Naive thymus-derived CD4-positive, alpha-beta T cell (primary cell): Measurements from ENCODE around the gene LGALSL. TPM values are rescaled to one million over a fixed set of nuclear protein-coding genes. Genes with fewer than 3 reads are reported as not detected.

Experiments
- ATAC-seq: fragments of 150-1000 bp; cut with Tn5 transposase; 2 replicates; pipeline ENCODE4 v1.10.0; 2021; ENCODE audit warnings: mild to moderate bottlenecking, moderate library complexity
- CTCF ChIA-PET: fragments of 350-600 bp; sonication (Branson Sonifier 250); formaldehyde crosslinking; loops from one replicate; lab custom pipeline; 2021; ENCODE audit warnings: antibody characterized with exemption; lab: Charles Lee
- POLR2A ChIA-PET: fragments of 350-600 bp; sonication (Branson Sonifier 250); formaldehyde crosslinking; loops from one replicate; lab custom pipeline; 2021; ENCODE audit warnings: antibody characterized with exemption, inconsistent platforms; lab: Charles Lee
- DNase-seq, 9 donors: peaks; one replicate each; pipeline versions ENCODE4 v3.0.0 to v3.0.0-alpha.2; 2020 to 2022; ENCODE audit warnings: mixed read lengths in 1 of 9
- H3K27ac ChIP-seq: one replicate; pipeline ENCODE4 v1.7.0; 2013; ENCODE audit warnings: mild to moderate bottlenecking, low read depth, low read length, moderate library complexity
- H3K27me3 ChIP-seq, 2 donors: one replicate each; pipeline ENCODE4 v1.7.0; 2013; ENCODE audit warnings: low read length in 2 of 2, mild to moderate bottlenecking in 2 of 2, moderate library complexity in 2 of 2; ENCODE audit not compliant: control insufficient read depth in 2 of 2, insufficient read depth in 2 of 2
- H3K36me3 ChIP-seq, 3 experiments: 1 replicate in 2 of 3; 2 replicates in 1 of 3; pipeline ENCODE4 v1.7.0; 2013; ENCODE audit warnings: low read length in 3 of 3, mild to moderate bottlenecking in 3 of 3, moderate library complexity in 1 of 3; ENCODE audit not compliant: insufficient read depth in 3 of 3, control insufficient read depth in 2 of 3
- H3K4me1 ChIP-seq, 2 donors: one replicate each; pipeline ENCODE4 v1.7.0; 2013; ENCODE audit warnings: low read length in 2 of 2, mild to moderate bottlenecking in 2 of 2, moderate library complexity in 1 of 2; ENCODE audit not compliant: control insufficient read depth in 2 of 2, insufficient read depth in 2 of 2
- H3K4me3 ChIP-seq: 2 replicates; pipeline ENCODE4 v1.7.0; 2013; ENCODE audit warnings: mild to moderate bottlenecking, low read length
- H3K9me3 ChIP-seq, 3 experiments: 1 replicate in 2 of 3; 2 replicates in 1 of 3; pipeline ENCODE4 v1.7.0; 2013; ENCODE audit warnings: low read length in 3 of 3; ENCODE audit not compliant: control insufficient read depth in 2 of 3
- H3K27ac Mint-ChIP-seq, 9 donors: one replicate each; pipeline ENCODE4 v1.8.0; 2020 to 2022; ENCODE audit warnings: mixed read lengths in 9 of 9, mild to moderate bottlenecking in 8 of 9, moderate library complexity in 5 of 9, inconsistent platforms in 2 of 9
- H3K27me3 Mint-ChIP-seq, 5 donors: one replicate each; pipeline ENCODE4 v1.8.0; 2021 to 2022; ENCODE audit warnings: mixed read lengths in 5 of 5, mild to moderate bottlenecking in 1 of 5
- H3K36me3 Mint-ChIP-seq, 5 donors: one replicate each; pipeline ENCODE4 v1.8.0; 2020 to 2022; ENCODE audit warnings: mixed read lengths in 5 of 5, mild to moderate bottlenecking in 3 of 5, inconsistent platforms in 1 of 5
- H3K4me1 Mint-ChIP-seq, 7 donors: one replicate each; pipeline ENCODE4 v1.8.0; 2020 to 2022; ENCODE audit warnings: mixed read lengths in 7 of 7, mild to moderate bottlenecking in 3 of 7, inconsistent platforms in 1 of 7
- H3K4me3 Mint-ChIP-seq, 10 donors: one replicate each; pipeline ENCODE4 v1.8.0; 2020 to 2022; ENCODE audit warnings: mild to moderate bottlenecking in 10 of 10, mixed read lengths in 10 of 10, moderate library complexity in 6 of 10, inconsistent platforms in 2 of 10
- H3K9me3 Mint-ChIP-seq, 11 donors: one replicate each; pipeline ENCODE4 v1.8.0; 2020 to 2022; ENCODE audit warnings: mixed read lengths in 11 of 11, mild to moderate bottlenecking in 4 of 11, inconsistent platforms in 1 of 11, moderate library complexity in 1 of 11
- intact Hi-C, 2 donors: fragments of 100-400 bp; cut with micrococcal nuclease; formaldehyde crosslinking; loops; one replicate each; pipeline ENCODE4 v1.15.1; 2023
- polyA plus RNA-seq, 2 donors: library from polyadenylated mRNA; unstranded; fragments of 300-500 nt; fragmentation: Illumina TruSeq; gene quantifications; one replicate each; pipeline ENCODE4 v1.2.3, GENCODE V29; 2021
- total RNA-seq, 6 experiments: library from RNA in 5 of 6; stranded (reverse) in 5 of 6; gene quantifications; 1 replicate in 5 of 6; 2 replicates in 1 of 6; pipeline ENCODE4 v1.2.3 and lab custom pipeline; 2021 to 2026

The LGALSL gene
- total and polyA plus RNA-seq, 7 experiments from 2014 or later = 0.11 to 1.5 (median 0.41) TPM; not detected in 1

GRCh38 chr2:64460330-64460729 lies 6.4 kb downstream of the LGALSL start:
- intact Hi-C loops = no loop called here
- DNase-seq (no peak), ATAC-seq (no peak)
- no peaks in the 10 kb centered on the region for H3K36me3 Mint-ChIP-seq
- H3K27me3 ChIP-seq = no peaks in the 10 kb centered on the region
- H3K27ac Mint-ChIP-seq = no peak overlapping the region
- peaks cover 0 to 36% (median 0%) of the 10 kb centered on the region in 5 donors for H3K27me3 Mint-ChIP-seq
- H3K4me3 ChIP-seq = no peak overlapping the region
- H3K27ac ChIP-seq = no peak overlapping the region
- no peaks in the 10 kb centered on the region for H3K9me3 ChIP-seq
- H3K36me3 ChIP-seq = no peaks in the 10 kb centered on the region
- no peak overlapping the region for H3K4me3 Mint-ChIP-seq
- POLR2A ChIA-PET = no interaction called here
- no peaks in the 10 kb centered on the region for H3K4me1 ChIP-seq
- CTCF ChIA-PET = no interaction called here
- H3K4me1 Mint-ChIP-seq = peaks cover 0 to 4% (median 2%) of the 10 kb centered on the region in 7 donors
- peaks cover 0 to under 1% (median 0%) of the 10 kb centered on the region in 11 donors for H3K9me3 Mint-ChIP-seq

- no peak overlapping the region for H3K4me3 ChIP-seq
- Mint-ChIP-seq H3K36me3 (no peaks in the 10 kb centered on the region), H3K27me3 (peaks cover 0 to 29% (median 0%) of the 10 kb centered on the region in 5 donors), H3K4me3 (no peak overlapping the region), H3K4me1 (no peaks in the 10 kb centered on the region), H3K9me3 (no peaks in the 10 kb centered on the region), H3K27ac (no peak overlapping the region)
- no peaks in the 10 kb centered on the region for H3K9me3 ChIP-seq
- H3K27me3 ChIP-seq = no peaks in the 10 kb centered on the region
- no peak overlapping the region for H3K27ac ChIP-seq
- ChIA-PET CTCF (no interaction called here), POLR2A (no interaction called here)
- intact Hi-C loops = no loop called here
- H3K36me3 ChIP-seq = no peaks in the 10 kb centered on the region
- ATAC-seq (no peak), DNase-seq (no peak)
- no peaks in the 10 kb centered on the region for H3K4me1 ChIP-seq
These were observed 7.5 kb downstream of the LGALSL start for GRCh38 chr2:64461271-64462058.

GRCh38 chr2:64462171-64462570 lies 8.2 kb downstream of the LGALSL start:
- POLR2A ChIA-PET = no interaction called here

GRCh38 chr2:64462940-64463700 lies 9.2 kb downstream of the LGALSL start:
- Mint-ChIP-seq H3K27me3 (peaks cover 0 to 21% (median 0%) of the 10 kb centered on the region in 5 donors), H3K27ac (no peak overlapping the region), H3K9me3 (no peaks in the 10 kb centered on the region), H3K36me3 (no peaks in the 10 kb centered on the region), H3K4me3 (no peak overlapping the region), H3K4me1 (no peaks in the 10 kb centered on the region)
- ATAC-seq (no peak), DNase-seq (no peak)
- POLR2A ChIA-PET = no interaction called here
- H3K9me3 ChIP-seq = no peaks in the 10 kb centered on the region
- no peaks in the 10 kb centered on the region for H3K4me1 ChIP-seq
- intact Hi-C loops = no loop called here
- CTCF ChIA-PET = interaction anchor here (0.7 kb wide), 3 partner anchors 20 to 167 kb away, joined by 3 read pairs; no protein-coding TSS in a partner anchor
- no peaks in the 10 kb centered on the region for H3K36me3 ChIP-seq
- no peak overlapping the region for H3K4me3 ChIP-seq
- no peaks in the 10 kb centered on the region for H3K27me3 ChIP-seq
- no peak overlapping the region for H3K27ac ChIP-seq

More at GRCh38 chr2:64462171-64462570, 8.2 kb downstream of the LGALSL start:
- no peak for DNase-seq
- CTCF ChIA-PET = interaction anchor here (0.7 kb wide), 1 partner anchor 122 kb away, joined by 3 read pairs; no protein-coding TSS in a partner anchor
- Mint-ChIP-seq H3K9me3 (no peaks in the 10 kb centered on the region), H3K4me3 (no peak overlapping the region), H3K27ac (no peak overlapping the region), H3K4me1 (no peaks in the 10 kb centered on the region), H3K36me3 (no peaks in the 10 kb centered on the region), H3K27me3 (peaks cover 0 to 24% (median 0%) of the 10 kb centered on the region in 5 donors)
- Histone ChIP-seq H3K36me3 (no peaks in the 10 kb centered on the region), H3K27me3 (no peaks in the 10 kb centered on the region), H3K9me3 (no peaks in the 10 kb centered on the region), H3K4me1 (no peaks in the 10 kb centered on the region), H3K27ac (no peak overlapping the region), H3K4me3 (no peak overlapping the region)
- no peak for ATAC-seq
- intact Hi-C loops = no loop called here

GRCh38 chr2:64463781-64464180 lies 9.8 kb downstream of the LGALSL start:
- Histone ChIP-seq H3K27ac (no peak overlapping the region), H3K4me1 (no peaks in the 10 kb centered on the region), H3K36me3 (no peaks in the 10 kb centered on the region), H3K9me3 (no peaks in the 10 kb centered on the region), H3K4me3 (no peak overlapping the region), H3K27me3 (no peaks in the 10 kb centered on the region)
- no peak for DNase-seq
- Mint-ChIP-seq H3K27me3 (peaks cover 0 to 19% (median 0%) of the 10 kb centered on the region in 5 donors), H3K27ac (no peak overlapping the region), H3K36me3 (no peaks in the 10 kb centered on the region), H3K4me1 (no peaks in the 10 kb centered on the region), H3K9me3 (no peaks in the 10 kb centered on the region), H3K4me3 (no peak overlapping the region)
- CTCF ChIA-PET = interaction anchor here (0.7 kb wide), 2 partner anchors 20 to 168 kb away, joined by 3 read pairs; no protein-coding TSS in a partner anchor
- ATAC-seq = no peak
- intact Hi-C loops = no loop called here
- POLR2A ChIA-PET = no interaction called here

- H3K9me3 ChIP-seq = no peaks in the 10 kb centered on the region
- POLR2A ChIA-PET = no interaction called here
- no peaks in the 10 kb centered on the region for H3K36me3 Mint-ChIP-seq
These were observed 12.6 kb downstream of the LGALSL start for GRCh38 chr2:64466478-64467085.

More at GRCh38 chr2:64466478-64467085, 12.6 kb downstream of the LGALSL start:
- H3K4me3 Mint-ChIP-seq = no peak overlapping the region
- Histone ChIP-seq H3K27ac (no peak overlapping the region), H3K27me3 (no peaks in the 10 kb centered on the region), H3K4me1 (no peaks in the 10 kb centered on the region), H3K36me3 (no peaks in the 10 kb centered on the region), H3K4me3 (no peak overlapping the region)
- intact Hi-C loops = no loop called here
- H3K27me3 Mint-ChIP-seq = peaks cover 0 to 19% (median 0%) of the 10 kb centered on the region in 5 donors
- no peaks in the 10 kb centered on the region for H3K4me1 Mint-ChIP-seq
- no peak for ATAC-seq
- CTCF ChIA-PET = no interaction called here
- no peaks in the 10 kb centered on the region for H3K9me3 Mint-ChIP-seq
- no peak overlapping the region for H3K27ac Mint-ChIP-seq
- no peak for DNase-seq
